Activated CD8-positive, alpha-beta T cell treated with anti-CD3 and anti-CD28 coated beads, Interleukin-2, amount 10 ng/mL, durations not matched to agents 7 days and 5 days (primary cell): ENCODE results near the gene LRFN3. TPM values are rescaled to one million over a fixed set of nuclear protein-coding genes. Genes with fewer than 3 reads are reported as not detected.

Experiments used
- ATAC-seq: fragments of 150-1000 bp; cut with Tn5 transposase; one replicate; pipeline ENCODE4 v1.10.0; 2021; ENCODE audit warnings: moderate library complexity
- CTCF ChIA-PET: fragments of 350-600 bp; sonication (Branson Sonifier 250); formaldehyde crosslinking; loops from one replicate; lab custom pipeline; 2021; ENCODE audit warnings: antibody characterized with exemption; lab: Charles Lee
- POLR2A ChIA-PET: fragments of 350-600 bp; sonication (Branson Sonifier 250); formaldehyde crosslinking; loops from one replicate; lab custom pipeline; 2021; ENCODE audit warnings: antibody characterized with exemption; lab: Charles Lee
- DNase-seq: peaks from one replicate; pipeline ENCODE4 v3.0.0-alpha.2; 2020
- H3K27ac Mint-ChIP-seq: one replicate; pipeline ENCODE4 v1.8.0; 2021; ENCODE audit warnings: mild to moderate bottlenecking, mixed read lengths
- H3K27me3 Mint-ChIP-seq: one replicate; pipeline ENCODE4 v1.8.0; 2021; ENCODE audit warnings: low read depth, mixed read lengths
- H3K36me3 Mint-ChIP-seq: one replicate; pipeline ENCODE4 v1.8.0; 2021; ENCODE audit warnings: low read depth, mixed read lengths
- H3K4me1 Mint-ChIP-seq: one replicate; pipeline ENCODE4 v1.8.0; 2021; ENCODE audit warnings: low read depth, mixed read lengths
- H3K4me3 Mint-ChIP-seq: one replicate; pipeline ENCODE4 v1.8.0; 2021; ENCODE audit warnings: mild to moderate bottlenecking, mixed read lengths
- H3K9me3 Mint-ChIP-seq: one replicate; pipeline ENCODE4 v1.8.0; 2022; ENCODE audit warnings: mixed read lengths; ENCODE audit not compliant: insufficient read depth
- total RNA-seq, 2 experiments: library from RNA; stranded (reverse); gene quantifications; one replicate each; pipeline ENCODE4 v1.2.3, GENCODE V29; 2021

The LRFN3 gene
- total RNA-seq, 2 experiments from 2014 or later = 9.8 to 10.3 TPM

DNA sequence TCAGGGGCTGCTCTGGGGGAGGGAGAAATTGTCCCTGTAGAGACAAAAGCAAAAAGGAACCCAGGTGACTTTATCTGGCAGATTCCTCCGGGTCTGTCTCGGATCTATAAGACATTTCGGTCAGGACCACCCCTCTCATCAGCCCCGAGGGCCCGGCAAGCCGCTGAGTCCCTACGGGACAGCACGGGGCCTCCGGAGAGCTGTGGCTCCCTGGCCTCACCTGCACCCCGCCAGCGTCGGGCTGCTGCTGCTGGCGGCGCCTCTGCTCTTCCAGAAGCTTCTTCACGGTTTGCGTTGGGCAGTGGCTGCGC lies 37.7 kb upstream of the LRFN3 start:
- CTCF ChIA-PET = interaction anchor here (0.6 to 1.2 kb wide), 2 partner anchors 16 to 33 kb away, joined by 3 to 6 read pairs; no protein-coding TSS in a partner anchor
- DNase-seq (no peak), ATAC-seq (no peak)
- peaks cover 45% of the 10 kb centered on the region for H3K36me3 Mint-ChIP-seq
- no peaks in the 10 kb centered on the region for H3K27me3 Mint-ChIP-seq
- H3K9me3 Mint-ChIP-seq = no peaks in the 10 kb centered on the region
- H3K27ac Mint-ChIP-seq = peak overlapping the region; percentile 95
- H3K4me1 Mint-ChIP-seq = peaks cover 38% of the 10 kb centered on the region
- POLR2A ChIA-PET = interaction anchor here (0.6 to 1.2 kb wide), 4 partner anchors 13 to 32 kb away, joined by 3 to 4 read pairs (median 4); no protein-coding TSS in a partner anchor
- H3K4me3 Mint-ChIP-seq = peak overlapping the region; percentile 87

- peaks cover 47% of the 10 kb centered on the region for H3K36me3 Mint-ChIP-seq
- DNase-seq (peak; percentile 92), ATAC-seq (peak; percentile 37)
- no peaks in the 10 kb centered on the region for H3K9me3 Mint-ChIP-seq
- peak overlapping the region; percentile 87 for H3K4me3 Mint-ChIP-seq
- peaks cover 49% of the 10 kb centered on the region for H3K4me1 Mint-ChIP-seq
- peak overlapping the region; percentile 95 for H3K27ac Mint-ChIP-seq
- POLR2A ChIA-PET = interaction anchor here (1.4 kb wide), 2 partner anchors 29 to 32 kb away, joined by 5 to 11 read pairs; no protein-coding TSS in a partner anchor
- CTCF ChIA-PET = no interaction called here
- no peaks in the 10 kb centered on the region for H3K27me3 Mint-ChIP-seq
Observed at GRCh38 chr19:35899547-35900214, 36.5 kb upstream of the LRFN3 start.

GRCh38 chr19:35901055-35901644 lies 35.0 kb upstream of the LRFN3 start:
- DNase-seq = no peak
- peak overlapping the region; percentile 87 for H3K4me3 Mint-ChIP-seq
- peaks cover 41% of the 10 kb centered on the region for H3K36me3 Mint-ChIP-seq
- H3K9me3 Mint-ChIP-seq = no peaks in the 10 kb centered on the region
- H3K27ac Mint-ChIP-seq = peak overlapping the region; percentile 97
- ChIA-PET CTCF (interaction anchor here (0.8 to 1.1 kb wide), 2 partner anchors 18 to 30 kb away, joined by 3 read pairs; no protein-coding TSS in a partner anchor), POLR2A (interaction anchor here (0.5 to 1.4 kb wide), 4 partner anchors 25 to 30 kb away, joined by 3 to 11 read pairs (median 4); no protein-coding TSS in a partner anchor)
- H3K4me1 Mint-ChIP-seq = peaks cover 52% of the 10 kb centered on the region
- no peaks in the 10 kb centered on the region for H3K27me3 Mint-ChIP-seq
- no peak for ATAC-seq

DNA sequence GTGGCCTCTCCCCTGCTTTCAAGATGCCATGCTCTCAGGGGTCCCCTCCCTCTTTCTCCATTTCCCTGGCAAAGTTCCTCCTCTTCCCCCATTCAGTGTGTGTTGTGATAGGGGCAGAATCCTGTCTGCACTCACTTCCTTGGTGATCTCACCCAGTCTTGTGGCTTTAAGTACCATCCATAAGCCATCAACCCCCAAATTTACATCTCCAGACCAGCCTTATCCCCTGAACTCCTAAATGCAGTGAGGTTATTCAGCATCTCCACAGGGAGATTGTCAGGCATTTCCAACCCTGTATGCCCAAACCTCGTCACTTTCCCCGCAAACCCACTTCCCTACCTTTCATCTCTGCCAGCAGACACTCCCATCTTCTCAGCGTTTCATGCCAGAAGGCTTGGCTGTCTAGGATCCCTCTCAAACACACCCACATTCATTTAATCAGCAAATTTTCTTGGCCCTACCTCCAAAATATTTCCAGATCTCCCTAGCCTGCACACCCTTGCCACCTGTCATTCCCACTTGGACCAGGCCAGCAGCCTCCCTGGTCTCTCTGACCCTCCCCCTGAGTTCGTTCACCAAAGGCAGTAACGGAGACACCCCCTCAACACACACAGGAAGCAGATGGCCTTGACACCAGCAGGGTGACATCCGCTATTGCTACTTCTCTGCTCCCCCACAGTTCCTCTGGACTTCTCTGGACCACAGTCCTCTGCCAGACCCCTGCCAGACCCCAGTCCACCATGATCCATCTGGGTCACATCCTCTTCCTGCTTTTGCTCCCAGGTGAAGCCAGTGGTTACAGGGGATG lies 34.1 kb upstream of the LRFN3 start, which contains the start of gene HCST:
HCST (plus strand) TSS at position 676 of the 808 bp plus-strand sequence; CDS start at position 741, 65 bp downstream.
- ChIA-PET POLR2A (interaction anchor here (0.5 to 2.1 kb wide), 2 partner anchors 28 kb away, joined by 4 to 22 read pairs; no protein-coding TSS in a partner anchor), CTCF (interaction anchor here (2.1 kb wide), 1 partner anchor 29 kb away, joined by 24 read pairs; no protein-coding TSS in a partner anchor)
- Mint-ChIP-seq H3K27me3 (no peaks in the 10 kb centered on the region), H3K4me3 (peak within 1 kb of the TSS; percentile 87), H3K36me3 (peaks cover 37% of the 10 kb centered on the region), H3K27ac (peak within 1 kb of the TSS; percentile 97), H3K4me1 (peaks cover 50% of the 10 kb centered on the region), H3K9me3 (no peaks in the 10 kb centered on the region)
- DNase-seq = peak; percentile 78
- ATAC-seq = peak; percentile 32

DNA sequence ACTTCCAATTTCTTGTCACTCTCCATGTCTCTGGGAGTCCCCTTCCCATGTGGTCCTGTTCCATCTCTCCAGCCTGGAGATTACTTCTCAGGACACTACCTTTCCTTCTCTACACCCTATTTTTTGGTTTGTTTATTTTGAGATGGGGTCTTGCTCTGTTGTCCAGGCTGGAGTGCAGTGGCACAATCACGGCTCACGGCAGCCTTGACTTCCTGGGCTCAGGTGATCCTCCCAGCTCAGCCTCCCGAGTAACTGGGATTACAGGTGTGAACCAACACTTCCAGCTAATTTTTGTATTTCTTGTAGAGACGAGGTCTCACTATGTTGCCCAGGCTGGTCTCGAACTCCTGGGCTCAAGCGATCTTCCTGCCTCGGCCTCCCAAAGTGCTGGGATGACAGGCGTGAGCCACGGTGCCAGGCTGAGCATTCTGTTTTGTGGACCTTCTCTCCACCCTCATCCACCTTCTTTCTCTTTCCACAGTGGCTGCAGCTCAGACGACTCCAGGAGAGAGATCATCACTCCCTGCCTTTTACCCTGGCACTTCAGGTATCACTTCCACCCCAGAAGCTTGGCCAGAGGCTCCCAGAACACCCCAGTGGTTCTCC lies 33.2 kb upstream of the LRFN3 start:
- peaks cover 50% of the 10 kb centered on the region for H3K4me1 Mint-ChIP-seq
- peak overlapping the region; percentile 87 for H3K4me3 Mint-ChIP-seq
- no peaks in the 10 kb centered on the region for H3K27me3 Mint-ChIP-seq
- no peaks in the 10 kb centered on the region for H3K9me3 Mint-ChIP-seq
- ChIA-PET CTCF (interaction anchor here (1.5 to 2.1 kb wide), 2 partner anchors 20 to 28 kb away, joined by 5 to 24 read pairs; no protein-coding TSS in a partner anchor), POLR2A (interaction anchor here (1.0 to 2.1 kb wide), 4 partner anchors 23 to 201 kb away, joined by 3 to 22 read pairs (median 4); partner anchors contain the start of gene ALKBH6)
- peak overlapping the region; percentile 97 for H3K27ac Mint-ChIP-seq
- ATAC-seq (no peak), DNase-seq (peak; percentile 34)
- H3K36me3 Mint-ChIP-seq = peaks cover 29% of the 10 kb centered on the region

DNA sequence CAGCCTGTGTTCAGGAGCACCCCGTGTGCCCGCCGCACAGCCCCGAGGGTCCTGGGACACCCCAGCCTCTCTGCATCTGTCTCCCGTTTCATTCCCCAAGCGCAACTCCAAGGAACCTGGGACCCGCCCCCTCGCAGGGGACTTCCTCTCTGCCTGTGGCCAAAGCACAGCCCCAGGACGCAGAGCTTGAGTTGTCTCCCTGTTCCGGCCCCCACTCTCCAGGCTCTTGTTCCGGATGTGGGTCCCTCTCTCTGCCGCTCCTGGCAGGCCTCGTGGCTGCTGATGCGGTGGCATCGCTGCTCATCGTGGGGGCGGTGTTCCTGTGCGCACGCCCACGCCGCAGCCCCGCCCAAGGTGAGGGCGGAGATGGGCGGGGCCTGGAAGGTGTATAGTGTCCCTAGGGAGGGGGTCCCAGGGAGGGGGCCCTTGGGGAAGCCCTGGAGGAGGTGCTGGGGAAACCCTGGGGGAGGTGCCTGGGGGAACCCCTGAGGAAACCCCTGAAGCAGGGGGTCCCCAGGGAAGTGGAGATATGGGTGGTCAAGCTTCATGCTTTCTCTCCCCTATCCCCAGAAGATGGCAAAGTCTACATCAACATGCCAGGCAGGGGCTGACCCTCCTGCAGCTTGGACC lies 32.5 kb upstream of the LRFN3 start:
- peak overlapping the region; percentile 87 for H3K4me3 Mint-ChIP-seq
- ATAC-seq = peak; percentile 56
- ChIA-PET CTCF (interaction anchor here (1.5 to 2.1 kb wide), 2 partner anchors 21 to 27 kb away, joined by 5 to 24 read pairs; no protein-coding TSS in a partner anchor), POLR2A (interaction anchor here (0.6 to 2.1 kb wide), 5 partner anchors 22 to 201 kb away, joined by 3 to 22 read pairs (median 4); partner anchors contain the start of gene ALKBH6)
- peaks cover 51% of the 10 kb centered on the region for H3K4me1 Mint-ChIP-seq
- peaks cover 25% of the 10 kb centered on the region for H3K36me3 Mint-ChIP-seq
- H3K9me3 Mint-ChIP-seq = no peaks in the 10 kb centered on the region
- H3K27me3 Mint-ChIP-seq = no peaks in the 10 kb centered on the region
- DNase-seq = peak; percentile 96
- H3K27ac Mint-ChIP-seq = peak overlapping the region; percentile 97

DNA sequence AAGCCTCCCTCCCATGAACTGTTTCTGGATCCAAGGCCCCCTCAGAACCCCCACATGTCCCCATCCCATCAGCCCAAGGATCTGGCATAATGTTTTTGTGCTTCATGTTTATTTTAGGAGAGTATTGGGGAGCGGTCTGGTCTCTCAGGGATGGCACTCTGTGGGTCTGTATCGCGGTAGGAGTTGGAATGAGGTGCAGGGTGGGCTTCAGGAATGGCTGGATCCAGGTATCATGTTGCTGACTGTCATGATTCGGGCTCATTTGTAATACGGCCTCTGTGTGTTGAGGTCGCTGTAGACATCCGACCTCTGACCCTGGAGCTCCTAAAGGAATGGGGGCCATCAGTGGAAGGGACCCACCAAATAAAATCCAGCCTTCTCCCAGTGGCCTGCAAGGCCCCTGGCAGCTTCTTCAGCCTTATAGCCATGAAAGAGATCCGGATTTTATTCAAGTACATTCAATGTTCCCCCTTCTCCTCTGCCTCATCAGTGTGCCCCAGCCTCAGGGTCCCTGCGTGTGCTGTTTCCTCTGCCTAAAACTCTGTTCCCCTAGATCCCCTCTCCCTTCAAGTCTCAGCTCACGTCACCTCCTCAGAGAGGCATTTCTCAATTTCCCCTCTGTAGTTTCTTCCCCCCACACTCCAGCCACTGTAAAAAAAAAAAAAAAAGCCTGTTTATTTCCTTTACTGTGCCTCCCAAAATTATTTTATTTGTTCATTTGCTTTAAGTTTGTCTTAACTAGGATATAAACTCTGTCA lies 31.7 kb upstream of the LRFN3 start:
- peak overlapping the region; percentile 87 for H3K4me3 Mint-ChIP-seq

DNA sequence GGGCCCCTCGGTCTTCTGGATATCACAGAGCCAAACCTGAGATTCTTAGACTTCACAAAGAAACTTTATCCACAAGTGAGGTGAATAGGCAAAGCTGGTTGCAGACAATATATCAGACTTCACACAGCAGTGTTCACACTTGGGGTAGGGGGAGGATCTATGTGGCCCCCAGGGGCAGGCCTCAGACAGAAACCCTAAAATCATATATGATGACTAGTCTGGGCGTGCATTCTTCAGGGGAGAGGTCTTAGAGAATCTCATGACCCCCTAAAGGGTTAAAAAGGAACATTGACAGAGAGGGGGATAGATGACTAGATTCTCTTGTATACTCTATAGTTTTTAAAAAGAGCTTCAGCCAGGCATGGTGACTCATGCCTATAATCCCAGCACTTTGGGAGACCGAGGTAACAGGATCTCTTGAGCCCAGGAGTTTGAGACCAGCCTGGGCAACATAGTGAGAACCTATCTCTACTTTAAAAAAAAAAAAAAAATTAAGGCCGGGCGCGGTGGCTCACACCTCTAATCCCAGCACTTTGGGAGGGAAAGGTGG lies 30.9 kb upstream of the LRFN3 start:
- Mint-ChIP-seq H3K36me3 (peaks cover 17% of the 10 kb centered on the region), H3K27me3 (no peaks in the 10 kb centered on the region), H3K4me1 (peaks cover 62% of the 10 kb centered on the region), H3K27ac (peak overlapping the region; percentile 81), H3K4me3 (no peak overlapping the region), H3K9me3 (no peaks in the 10 kb centered on the region)
- ChIA-PET CTCF (interaction anchor here (1.3 kb wide), 1 partner anchor 26 kb away, joined by 5 read pairs; no protein-coding TSS in a partner anchor), POLR2A (no interaction called here)
- no peak for DNase-seq
- no peak for ATAC-seq

More for the DNA sequence above, 31.7 kb upstream of the LRFN3 start:
- DNase-seq = no peak
- H3K9me3 Mint-ChIP-seq = no peaks in the 10 kb centered on the region
- ATAC-seq = no peak
- peak overlapping the region; percentile 81 for H3K27ac Mint-ChIP-seq
- ChIA-PET POLR2A (interaction anchor here (0.7 to 2.1 kb wide), 2 partner anchors 13 to 26 kb away, joined by 3 to 22 read pairs; no protein-coding TSS in a partner anchor), CTCF (interaction anchor here (2.1 kb wide), 1 partner anchor 26 kb away, joined by 24 read pairs; no protein-coding TSS in a partner anchor)
- H3K36me3 Mint-ChIP-seq = peaks cover 18% of the 10 kb centered on the region
- H3K27me3 Mint-ChIP-seq = no peaks in the 10 kb centered on the region
- H3K4me1 Mint-ChIP-seq = peaks cover 58% of the 10 kb centered on the region

- ATAC-seq (no peak), DNase-seq (no peak)
- ChIA-PET POLR2A (no interaction called here), CTCF (no interaction called here)
- Mint-ChIP-seq H3K9me3 (no peaks in the 10 kb centered on the region), H3K4me3 (no peak overlapping the region), H3K36me3 (peaks cover 17% of the 10 kb centered on the region), H3K27me3 (no peaks in the 10 kb centered on the region), H3K27ac (peak overlapping the region; percentile 62), H3K4me1 (peaks cover 58% of the 10 kb centered on the region)
Observed at GRCh38 chr19:35907377-35907745, 28.8 kb upstream of the LRFN3 start.
